CD14-positive monocyte (primary cell): ENCODE data around the gene SPATA13. TPM values are rescaled to one million over a fixed set of nuclear protein-coding genes. Genes with fewer than 3 reads are reported as not detected.

ENCODE experiments used
- DNase-seq, 3 donors: peaks; one replicate each; pipeline ENCODE4 v3.0.0-alpha.2; 2011 to 2022
- H2AFZ ChIP-seq: 2 replicates; pipeline ENCODE4 v1.6.0; 2012; ENCODE audit warnings: mild to moderate bottlenecking, low read depth, low read length, inconsistent platforms; ENCODE audit not compliant: insufficient read depth, poor library complexity, severe bottlenecking
- H3K27ac ChIP-seq, 2 donors: 1 replicate in 1 of 2; 2 replicates in 1 of 2; pipeline ENCODE4 v1.5.1; 2012 to 2013; ENCODE audit warnings: low read length in 2 of 2, control low read depth in 1 of 2, inconsistent platforms in 1 of 2, low read depth in 1 of 2, mild to moderate bottlenecking in 1 of 2
- H3K27me3 ChIP-seq, 2 donors: one replicate each; pipeline versions ENCODE4 v1.6.0 to v1.6.1; 2011 to 2013; ENCODE audit warnings: low read length in 2 of 2; ENCODE audit not compliant: control insufficient read depth in 2 of 2, insufficient read depth in 2 of 2
- H3K36me3 ChIP-seq, 2 donors: replicated peaks in 1 of 2; 1 replicate in 1 of 2; 2 replicates in 1 of 2; pipeline versions ENCODE4 v1.5.1 to v1.6.1; 2012 to 2013; ENCODE audit warnings: low read length in 2 of 2, control low read depth in 1 of 2, inconsistent platforms in 1 of 2, mild to moderate bottlenecking in 1 of 2; ENCODE audit not compliant: insufficient read depth in 2 of 2, control insufficient read depth in 1 of 2
- H3K4me1 ChIP-seq, 2 donors: 1 replicate in 1 of 2; 2 replicates in 1 of 2; pipeline versions ENCODE4 v1.5.1 to v1.6.1; 2012 to 2013; ENCODE audit warnings: low read length in 2 of 2, control low read depth in 1 of 2, inconsistent platforms in 1 of 2, mild to moderate bottlenecking in 1 of 2, moderate library complexity in 1 of 2; ENCODE audit not compliant: insufficient read depth in 2 of 2, control insufficient read depth in 1 of 2
- H3K4me2 ChIP-seq: replicated peaks from 2 replicates; pipeline ENCODE3; 2012; ENCODE audit warnings: low read length, moderate library complexity, mild to moderate bottlenecking; ENCODE audit not compliant: poor library complexity, severe bottlenecking; ENCODE audit errors: extremely low read depth
- H3K4me3 ChIP-seq, 3 experiments: fragments of 200-600 bp in 1 of 3; sonication (generic) in 1 of 3; replicated peaks in 1 of 3; 1 replicate in 2 of 3; 2 replicates in 1 of 3; pipeline ENCODE4 v1.5.1; 2011 to 2013; ENCODE audit warnings: low read length in 3 of 3, mild to moderate bottlenecking in 3 of 3, control low read depth in 2 of 3, low read depth in 2 of 3, inconsistent platforms in 1 of 3, moderate library complexity in 1 of 3
- H3K79me2 ChIP-seq: 2 replicates; pipeline ENCODE4 v1.6.0; 2012; ENCODE audit warnings: mild to moderate bottlenecking, control low read depth, inconsistent platforms, low read length, moderate library complexity; ENCODE audit not compliant: insufficient read depth
- H3K9ac ChIP-seq: 2 replicates; pipeline ENCODE4 v1.6.0; 2017; ENCODE audit warnings: low read length, mild to moderate bottlenecking; ENCODE audit not compliant: insufficient read depth, poor library complexity, severe bottlenecking
- H3K9me3 ChIP-seq, 2 donors: replicated peaks in 1 of 2; 1 replicate in 1 of 2; 2 replicates in 1 of 2; pipeline versions ENCODE4 v1.5.1 to v1.6.1; 2012 to 2013; ENCODE audit warnings: low read length in 2 of 2, control low read depth in 1 of 2; ENCODE audit not compliant: control insufficient read depth in 1 of 2, insufficient read depth in 1 of 2
- H4K20me1 ChIP-seq: 2 replicates; pipeline ENCODE4 v1.6.0; 2012; ENCODE audit warnings: mild to moderate bottlenecking, low read length, control low read depth, moderate library complexity; ENCODE audit not compliant: insufficient read depth
- H3K27ac Mint-ChIP-seq, 7 donors: one replicate each; pipeline ENCODE4 v1.8.0; 2020; ENCODE audit warnings: mild to moderate bottlenecking in 7 of 7, mixed read lengths in 7 of 7, moderate library complexity in 6 of 7, inconsistent platforms in 2 of 7
- H3K27me3 Mint-ChIP-seq, 3 donors: one replicate each; pipeline ENCODE4 v1.8.0; 2021 to 2022; ENCODE audit warnings: low read depth in 3 of 3, mild to moderate bottlenecking in 3 of 3, mixed read lengths in 3 of 3, moderate library complexity in 3 of 3, inconsistent platforms in 1 of 3
- H3K36me3 Mint-ChIP-seq, 2 donors: one replicate each; pipeline ENCODE4 v1.8.0; 2020; ENCODE audit warnings: mixed read lengths in 2 of 2, inconsistent platforms in 1 of 2, mild to moderate bottlenecking in 1 of 2
- H3K4me1 Mint-ChIP-seq: one replicate; pipeline ENCODE4 v1.8.0; 2020; ENCODE audit warnings: mild to moderate bottlenecking, mixed read lengths
- H3K4me3 Mint-ChIP-seq, 2 donors: one replicate each; pipeline ENCODE4 v1.8.0; 2020; ENCODE audit warnings: mild to moderate bottlenecking in 2 of 2, mixed read lengths in 2 of 2, moderate library complexity in 1 of 2
- H3K9me3 Mint-ChIP-seq, 7 donors: one replicate each; pipeline ENCODE4 v1.8.0; 2020 to 2022; ENCODE audit warnings: mixed read lengths in 7 of 7, mild to moderate bottlenecking in 6 of 7, moderate library complexity in 6 of 7, inconsistent platforms in 2 of 7
- WGBS: methylation state at CpG from one replicate; pipeline ENCODE4 v1.1.5; 2013; ENCODE audit warnings: missing lambda C conversion rate; ENCODE audit not compliant: insufficient coverage; 5-methylcytosine and 5-hydroxymethylcytosine counted together
- intact Hi-C, 2 donors: fragments of 100-400 bp; cut with micrococcal nuclease; formaldehyde crosslinking; loops; one replicate each; pipeline versions ENCODE4 v1.15.0 to v1.15.1; 2023
- polyA plus RNA-seq, 3 donors: library from polyadenylated mRNA; depleted of rRNA in 1 of 3; unstranded in 2 of 3; stranded (reverse) in 1 of 3; fragments of 300-500 nt in 2 of 3; fragments of >200 nt in 1 of 3; fragmentation: Illumina TruSeq in 2 of 3; gene quantifications; 1 replicate in 2 of 3; 2 replicates in 1 of 3; pipeline ENCODE4 v1.2.3, GENCODE V29; 2012 to 2021
- TF ChIP-seq, protein P1 (sequence below): fragments of 200-600 bp; IDR thresholded peaks from one replicate; pipeline ENCODE4 v1.8.0; 2022; ENCODE audit warnings: antibody characterized with exemption, mild to moderate bottlenecking

The SPATA13 gene
- polyA plus RNA-seq, 3 donors, result 9.3 to 44.7 (median 11.6) TPM

DNA sequence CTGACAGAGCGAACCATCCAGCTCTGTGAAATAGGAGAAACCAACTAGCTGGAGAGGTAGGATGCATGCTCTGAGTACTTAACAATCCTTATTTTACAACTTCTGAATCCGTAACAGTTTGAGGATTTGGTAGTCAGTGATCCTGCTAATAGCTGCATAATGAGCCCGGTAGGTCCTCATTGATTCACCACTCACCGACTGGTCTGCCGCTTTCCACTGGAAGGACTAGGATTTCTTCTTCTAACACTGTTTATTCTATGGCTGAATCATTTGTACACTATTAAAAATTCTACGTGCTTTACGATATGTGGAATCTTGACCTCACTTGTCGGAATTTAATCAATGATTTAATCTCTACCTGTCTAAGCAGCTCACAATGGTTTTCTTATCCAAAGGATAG lies 33.9 kb downstream of the SPATA13 start:
- Histone ChIP-seq H3K36me3 (no peaks in the 10 kb centered on the region), H3K27ac (no peak overlapping the region), H3K9ac (no peak overlapping the region), H3K79me2 (no peaks in the 10 kb centered on the region), H3K9me3 (no peaks in the 10 kb centered on the region), H3K27me3 (no peaks in the 10 kb centered on the region), H4K20me1 (no peaks in the 10 kb centered on the region), H3K4me3 (no peak overlapping the region), H3K4me2 (no peak overlapping the region), H3K4me1 (no peaks in the 10 kb centered on the region), H2AFZ (no peak overlapping the region)
- no peaks in the 10 kb centered on the region for H3K36me3 Mint-ChIP-seq
- H3K9me3 Mint-ChIP-seq, result no peaks in the 10 kb centered on the region
- no peak overlapping the region for H3K27ac Mint-ChIP-seq
- peaks cover 0 to 2% (median 1%) of the 10 kb centered on the region in 3 donors for H3K27me3 Mint-ChIP-seq
- no peak overlapping the region for H3K4me3 Mint-ChIP-seq
- no peak for DNase-seq
- 93% methylated on average over 3 of the region's 8 CpGs for WGBS
- TF ChIP-seq, protein P1, sequence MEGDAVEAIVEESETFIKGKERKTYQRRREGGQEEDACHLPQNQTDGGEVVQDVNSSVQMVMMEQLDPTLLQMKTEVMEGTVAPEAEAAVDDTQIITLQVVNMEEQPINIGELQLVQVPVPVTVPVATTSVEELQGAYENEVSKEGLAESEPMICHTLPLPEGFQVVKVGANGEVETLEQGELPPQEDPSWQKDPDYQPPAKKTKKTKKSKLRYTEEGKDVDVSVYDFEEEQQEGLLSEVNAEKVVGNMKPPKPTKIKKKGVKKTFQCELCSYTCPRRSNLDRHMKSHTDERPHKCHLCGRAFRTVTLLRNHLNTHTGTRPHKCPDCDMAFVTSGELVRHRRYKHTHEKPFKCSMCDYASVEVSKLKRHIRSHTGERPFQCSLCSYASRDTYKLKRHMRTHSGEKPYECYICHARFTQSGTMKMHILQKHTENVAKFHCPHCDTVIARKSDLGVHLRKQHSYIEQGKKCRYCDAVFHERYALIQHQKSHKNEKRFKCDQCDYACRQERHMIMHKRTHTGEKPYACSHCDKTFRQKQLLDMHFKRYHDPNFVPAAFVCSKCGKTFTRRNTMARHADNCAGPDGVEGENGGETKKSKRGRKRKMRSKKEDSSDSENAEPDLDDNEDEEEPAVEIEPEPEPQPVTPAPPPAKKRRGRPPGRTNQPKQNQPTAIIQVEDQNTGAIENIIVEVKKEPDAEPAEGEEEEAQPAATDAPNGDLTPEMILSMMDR, result no peak
- H3K4me1 Mint-ChIP-seq, result peaks cover 13% of the 10 kb centered on the region
- intact Hi-C loops, result no loop called here

DNA sequence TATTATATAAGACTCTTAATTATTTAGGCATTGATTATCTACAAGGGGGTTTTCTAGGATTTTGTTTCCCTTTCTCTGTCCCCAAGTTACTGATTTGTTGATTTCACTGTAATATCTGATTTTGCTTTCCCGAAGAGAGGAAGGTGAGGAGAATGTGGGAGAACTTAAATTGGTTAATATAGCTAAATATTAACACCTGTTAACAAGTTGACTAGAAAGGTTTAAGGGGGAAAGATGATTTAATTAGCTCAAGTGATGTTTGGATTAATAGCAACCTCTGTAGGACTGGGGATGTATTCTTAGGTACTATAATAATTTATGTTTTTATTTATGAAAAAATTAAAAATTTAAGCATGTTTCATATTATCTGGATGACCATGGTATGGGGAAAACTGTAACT lies 35.1 kb downstream of the SPATA13 start:
- no peak overlapping the region for H2AFZ ChIP-seq
- Mint-ChIP-seq H3K27ac (no peak overlapping the region), H3K36me3 (no peaks in the 10 kb centered on the region), H3K27me3 (peaks cover 0 to 2% (median 1%) of the 10 kb centered on the region in 3 donors), H3K9me3 (no peaks in the 10 kb centered on the region), H3K4me1 (peaks cover 13% of the 10 kb centered on the region), H3K4me3 (no peak overlapping the region)
- no peak overlapping the region for H3K4me2 ChIP-seq
- WGBS, result no CpG with 5 or more reads among the region's 1 CpG
- H3K9ac ChIP-seq, result no peak overlapping the region
- intact Hi-C loops, result no loop called here
- no peak for DNase-seq
- H3K27me3 ChIP-seq, result no peaks in the 10 kb centered on the region
- H3K9me3 ChIP-seq, result no peaks in the 10 kb centered on the region
- H3K4me1 ChIP-seq, result no peaks in the 10 kb centered on the region
- no peaks in the 10 kb centered on the region for H3K36me3 ChIP-seq
- no peak overlapping the region for H3K27ac ChIP-seq
- TF ChIP-seq, protein P1, result no peak
- no peak overlapping the region for H3K4me3 ChIP-seq
- no peaks in the 10 kb centered on the region for H4K20me1 ChIP-seq
- no peaks in the 10 kb centered on the region for H3K79me2 ChIP-seq
